SKM-1 treated with dmso at 0.1 percent for 144 hours (cell line): ENCODE results near the gene TOGARAM2.
"Not testable (repeated sequence)": the region's sequence is repeated elsewhere in the genome, so short reads cannot be mapped to it uniquely, and the experiment has no call there.

Experiments
- DNase-seq: peaks from one replicate; lab custom pipeline; 2025; ENCODE audit not compliant: unreplicated experiment; lab: John Stamatoyannopoulos, UW

The TOGARAM2 gene

DNA sequence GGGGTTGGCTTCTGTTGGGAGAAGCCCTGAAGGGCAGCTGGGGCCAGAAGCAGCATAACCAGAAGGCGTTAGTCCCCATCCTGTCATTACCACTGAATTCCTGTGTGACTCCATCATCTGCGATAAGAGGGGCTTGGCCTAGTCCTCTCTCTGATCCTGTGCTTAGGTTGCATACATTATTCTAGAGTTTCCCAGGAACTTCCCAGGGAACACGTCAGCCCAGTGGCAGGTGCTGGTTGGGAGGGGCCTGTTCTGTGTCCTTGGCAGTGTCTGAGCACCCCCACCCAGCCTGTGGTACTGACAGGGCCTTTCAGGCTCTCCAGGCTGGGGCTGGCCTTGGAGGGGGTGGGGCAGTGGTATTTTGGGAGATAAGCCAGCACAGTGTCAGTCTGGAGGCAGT lies 4.5 kb upstream of the TOGARAM2 start:
- no peak for DNase-seq

DNA sequence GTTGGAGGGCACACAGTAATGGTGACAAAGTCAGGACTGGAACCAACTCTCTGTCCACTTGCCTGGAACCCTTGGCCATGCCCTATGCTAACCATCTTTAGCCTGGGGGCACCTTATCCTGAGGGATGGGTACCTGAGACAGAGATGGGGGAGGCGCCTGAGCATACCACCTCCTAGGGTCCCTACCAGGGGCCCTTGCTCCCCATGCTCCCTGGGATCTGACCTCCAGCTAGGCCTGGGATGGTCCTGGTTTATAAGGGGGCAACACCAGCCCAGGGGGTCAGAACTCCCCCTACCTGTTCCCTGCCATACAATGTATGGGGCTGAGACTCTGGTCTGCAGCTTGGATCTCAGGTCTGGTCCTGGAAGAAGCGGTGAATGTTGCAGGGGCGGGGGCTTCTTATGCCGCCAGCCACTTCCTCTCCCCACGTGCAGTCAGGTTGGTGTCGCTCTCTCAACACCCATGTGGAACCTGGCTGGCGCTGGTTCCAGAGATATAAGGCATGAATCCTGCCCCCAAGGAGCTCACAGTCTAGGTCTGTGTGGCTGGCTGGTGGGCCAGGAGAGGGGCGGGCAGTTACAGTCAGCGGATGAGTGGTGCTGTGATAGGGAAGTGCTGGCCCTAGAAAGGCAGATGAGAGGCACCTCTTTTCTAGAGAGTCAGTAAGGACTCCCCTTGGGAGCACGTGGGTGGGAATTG lies 3.8 kb upstream of the TOGARAM2 start:
- DNase-seq, result no peak

GRCh38 chr2:28978001-28978400 lies 3.1 kb upstream of the TOGARAM2 start:
- not testable (repeated sequence) for DNase-seq

DNA sequence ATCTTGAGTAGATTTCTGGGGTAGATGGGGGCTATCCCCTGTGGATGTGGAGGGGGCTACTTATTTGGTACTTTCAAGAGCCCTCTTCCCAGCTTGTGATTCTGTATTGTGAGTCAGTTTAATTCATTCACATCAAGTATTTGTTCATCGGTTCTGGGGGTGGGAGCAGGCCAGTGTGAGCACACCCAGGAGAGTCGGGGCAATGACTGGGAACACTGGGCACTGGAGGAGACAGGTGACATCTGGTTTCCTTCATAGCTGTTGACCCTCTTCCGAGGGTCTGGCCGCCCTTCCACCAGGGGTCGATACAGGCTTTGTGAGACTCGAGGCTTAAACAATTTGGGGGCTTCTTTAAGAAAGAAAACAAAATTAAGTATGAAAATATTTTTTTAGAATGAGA lies 2.5 kb upstream of the TOGARAM2 start:
- DNase-seq, result no peak

GRCh38 chr2:28979041-28979440 lies 2.1 kb upstream of the TOGARAM2 start:
- no peak for DNase-seq

- no peak for DNase-seq
These were observed 1.3 kb upstream of the TOGARAM2 start for GRCh38 chr2:28979576-28980366.

DNA sequence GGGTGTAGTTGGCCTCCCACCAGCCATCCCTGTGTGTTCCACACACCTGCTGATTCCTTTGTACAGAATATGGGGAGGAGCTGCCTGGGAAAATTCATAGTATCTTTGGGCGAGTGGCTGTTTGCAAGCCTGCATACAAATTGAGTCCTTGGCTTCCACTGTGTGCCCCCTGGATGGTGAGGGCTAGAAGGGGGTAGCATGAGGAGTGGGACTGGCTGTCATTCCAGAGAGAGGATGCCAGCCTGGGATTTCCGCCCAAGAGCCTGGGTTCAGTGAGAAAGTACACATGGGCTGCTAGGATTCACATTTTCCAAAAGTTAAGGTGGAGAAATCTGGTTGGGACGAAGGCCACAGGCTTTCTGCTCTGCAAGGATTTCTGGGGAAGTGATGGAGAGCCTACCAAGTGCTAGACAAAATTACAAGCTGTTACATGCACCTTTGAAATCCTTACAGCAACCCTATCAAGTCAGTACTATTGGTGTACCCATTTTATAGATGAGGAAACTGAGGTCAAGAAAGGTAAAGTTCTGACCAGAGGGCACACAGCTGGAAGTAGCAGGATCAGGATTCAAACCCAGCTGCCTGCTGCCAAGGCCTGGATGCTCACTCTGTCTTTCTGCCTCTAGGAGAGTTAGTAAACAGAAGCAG lies 606 bp upstream of the TOGARAM2 start:
- no peak for DNase-seq

DNA sequence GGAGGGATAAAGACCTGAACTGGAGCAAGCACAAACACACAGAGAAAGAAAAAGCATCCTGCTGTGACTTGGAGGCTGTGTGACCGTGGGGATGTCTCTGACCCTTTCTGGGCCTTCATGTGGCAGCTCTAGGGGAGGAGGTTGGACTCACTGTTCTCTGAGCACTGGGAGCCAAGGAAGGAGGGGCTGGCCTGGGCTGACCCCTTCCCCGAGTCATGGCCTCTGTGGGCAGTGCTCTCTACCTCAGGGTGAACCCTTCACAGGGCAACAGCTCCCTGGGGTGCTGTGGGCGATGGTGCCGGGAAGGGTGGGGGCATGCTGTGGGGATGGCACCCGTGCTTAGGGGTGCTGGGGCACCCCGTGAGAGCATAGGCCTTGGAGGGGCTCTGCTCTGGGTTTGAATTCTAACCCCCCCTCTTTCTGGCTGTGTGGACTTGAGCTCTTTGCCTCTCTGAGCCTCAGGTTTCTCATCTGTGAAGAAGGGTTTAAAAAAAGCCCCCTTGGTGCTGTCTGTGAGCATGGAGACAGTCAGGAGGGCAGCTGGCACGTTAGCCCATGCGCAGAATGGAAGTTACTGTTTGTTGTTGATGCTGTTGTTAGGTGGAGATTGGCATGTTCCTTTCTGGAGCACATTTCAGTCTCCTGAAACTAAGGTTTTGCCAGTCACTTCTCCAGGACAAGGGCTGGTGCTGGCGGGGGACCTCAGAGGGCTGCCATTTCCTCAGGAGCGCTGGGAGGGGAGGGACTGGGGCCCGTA lies 700 bp downstream of the TOGARAM2 start:
- no peak for DNase-seq

GRCh38 chr2:28982381-28982950 lies 1.4 kb downstream of the TOGARAM2 start:
- DNase-seq, result no peak

DNA sequence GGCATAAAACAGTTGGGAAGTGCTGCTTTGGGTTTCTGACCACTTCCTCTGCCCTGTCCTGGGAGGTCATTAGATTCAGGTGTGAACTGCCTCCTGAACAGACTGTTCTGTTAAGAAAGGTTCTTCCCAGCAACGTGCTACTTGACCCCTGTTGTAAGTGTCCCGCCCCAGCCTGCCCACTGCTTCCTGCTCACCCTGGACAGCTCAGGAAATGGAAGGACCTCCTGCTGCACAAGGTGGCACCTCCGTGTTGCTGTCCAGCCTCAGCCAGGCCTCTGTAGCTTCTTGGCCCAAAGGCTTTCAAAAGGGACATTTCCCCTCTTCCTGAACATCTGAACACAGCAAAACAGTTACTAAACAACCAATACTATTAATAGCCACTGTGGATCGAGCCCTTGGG lies 5.3 kb downstream of the TOGARAM2 start:
- no peak for DNase-seq

- DNase-seq, result no peak
These were observed 8.9 kb downstream of the TOGARAM2 start for GRCh38 chr2:28989973-28990372.

- DNase-seq, result no peak
These were observed 9.3 kb downstream of the TOGARAM2 start for GRCh38 chr2:28990445-28990844.

DNA sequence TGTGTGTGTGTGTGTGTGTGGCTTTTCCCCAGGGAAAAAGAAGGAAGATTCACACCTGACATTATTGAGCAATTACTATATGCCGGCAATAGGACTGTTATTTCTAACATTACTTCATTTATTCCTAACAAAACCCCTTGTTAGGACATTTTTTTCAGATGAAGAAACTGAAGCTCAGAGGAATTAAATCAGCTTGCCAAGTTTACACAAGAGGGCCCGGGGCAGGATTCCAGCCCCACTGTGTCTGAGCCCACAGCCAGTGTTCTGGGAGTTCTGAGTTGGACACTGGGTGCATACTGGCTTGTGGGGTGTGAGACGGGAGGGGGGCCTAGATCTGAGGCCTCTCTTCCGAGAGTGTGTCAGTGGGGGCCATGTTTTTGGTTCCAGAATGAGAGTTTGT lies 9.9 kb downstream of the TOGARAM2 start:
- no peak for DNase-seq

GRCh38 chr2:28991460-28991859 lies 10.4 kb downstream of the TOGARAM2 start:
- DNase-seq, result no peak

GRCh38 chr2:28993206-28993960 lies 12.3 kb downstream of the TOGARAM2 start:
- no peak for DNase-seq

GRCh38 chr2:28994074-28994473 lies 13.0 kb downstream of the TOGARAM2 start:
- no peak for DNase-seq

DNA sequence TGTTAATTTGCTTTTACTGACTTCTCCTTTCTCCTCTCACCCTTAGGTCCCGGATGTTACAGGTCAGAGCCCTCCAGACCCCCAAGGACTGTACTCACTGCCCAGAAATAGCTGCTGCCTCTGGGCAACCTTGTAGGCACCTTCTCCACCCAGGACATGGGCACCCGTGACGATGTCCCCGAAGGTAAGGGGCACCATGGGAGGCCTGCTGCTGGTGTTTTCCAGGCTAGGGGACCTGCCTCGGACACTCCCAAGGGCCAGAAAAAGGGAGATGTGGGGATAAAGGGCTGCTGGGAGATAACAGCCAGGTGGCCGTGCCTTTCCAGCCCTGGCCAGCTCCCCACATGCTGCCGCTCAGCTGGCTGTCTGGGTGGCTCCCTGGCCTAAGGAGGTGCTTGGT lies 13.6 kb downstream of the TOGARAM2 start:
- DNase-seq, result no peak

DNA sequence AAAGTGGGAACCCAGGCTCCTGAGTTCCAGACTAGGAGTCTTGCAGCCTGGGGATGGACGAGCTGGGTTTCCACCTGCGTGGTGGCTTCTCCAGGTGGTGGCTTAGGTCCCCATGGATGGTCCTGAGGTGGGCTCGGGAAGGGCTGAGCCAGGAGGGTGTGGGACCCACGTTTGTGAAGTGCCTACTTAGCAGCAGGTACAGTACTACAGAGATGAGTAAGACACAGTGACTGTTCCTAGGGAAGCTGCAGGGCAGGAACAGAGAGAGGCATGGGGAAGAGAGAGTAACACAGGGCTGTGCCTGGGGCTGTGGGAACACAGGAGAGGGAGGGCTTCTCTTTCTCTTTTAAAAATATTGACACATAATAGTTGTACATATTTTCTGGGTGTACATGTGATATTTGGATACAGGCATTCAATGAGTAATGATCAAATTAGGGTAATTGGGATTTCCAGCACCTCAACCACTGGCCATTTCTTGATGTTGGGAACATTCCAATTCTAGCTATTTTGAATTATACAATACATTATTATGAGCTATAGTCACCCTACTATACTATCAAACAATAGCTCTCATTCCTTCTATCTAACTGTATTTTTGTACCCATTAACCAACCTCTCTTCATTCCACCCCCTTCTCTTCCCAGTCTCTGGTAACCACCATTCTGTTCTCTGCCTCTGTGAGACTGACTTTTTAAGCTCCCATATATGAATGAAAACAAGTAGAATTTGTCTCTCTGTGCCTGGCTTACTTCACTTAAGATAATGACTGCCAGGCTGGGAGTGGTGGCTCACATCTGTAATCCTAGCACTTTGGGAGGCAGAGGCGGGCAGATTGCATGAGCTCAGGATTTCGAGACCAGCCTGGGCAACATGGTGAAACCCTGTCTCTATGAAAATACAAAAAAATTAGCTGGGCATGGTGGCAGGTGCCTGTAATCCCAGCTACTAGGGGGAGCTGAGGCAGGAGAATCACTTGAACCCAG lies 15.0 kb downstream of the TOGARAM2 start:
- no peak for DNase-seq

- no peak for DNase-seq
These were observed 16.2 kb downstream of the TOGARAM2 start for GRCh38 chr2:28997237-28997846.
